A673 (cell line): ENCODE results near the gene CPLX3. TPM values are rescaled to one million over a fixed set of nuclear protein-coding genes. Genes with fewer than 3 reads are reported as not detected.

Source experiments
- BruUV-seq: library from RNA; stranded (reverse); fragments of 400-500 nt; replicated peaks from 2 replicates; lab custom pipeline; 2021; lab: Mats Ljungman, UMichigan
- CTCF ChIA-PET: fragments of 300-600 bp; sonication (Branson Sonifier 250); formaldehyde crosslinking; loops from one replicate; lab custom pipeline; 2022; ENCODE audit warnings: antibody characterized with exemption; lab: Charles Lee
- POLR2A ChIA-PET: fragments of 300-600 bp; sonication (Branson Sonifier 250); formaldehyde crosslinking; loops from one replicate; lab custom pipeline; 2022; ENCODE audit warnings: antibody characterized with exemption; ENCODE audit not compliant: low non-redundant PET; lab: Charles Lee
- DNase-seq: peaks from one replicate; pipeline ENCODE4 v3.0.0-alpha.2; 2015; ENCODE audit warnings: low spot score
- H3K27ac ChIP-seq: fragments of 200-600 bp; sonication (generic); 2 replicates; pipeline ENCODE4 v1.5.1; 2016; ENCODE audit warnings: mixed run types, low read depth, mild to moderate bottlenecking, mixed read lengths, antibody characterized with exemption, low read length; ENCODE audit not compliant: poor library complexity, severe bottlenecking
- H3K27me3 ChIP-seq: fragments of 200-600 bp; sonication (generic); replicated peaks from 2 replicates; pipeline ENCODE4 v1.6.1; 2017; ENCODE audit warnings: mixed run types, low read depth, mild to moderate bottlenecking, mixed read lengths, antibody characterized with exemption, low read length; ENCODE audit not compliant: insufficient read depth, poor library complexity
- H3K36me3 ChIP-seq: fragments of 200-600 bp; sonication (generic); 2 replicates; pipeline ENCODE4 v1.6.1; 2016; ENCODE audit warnings: mixed run types, mild to moderate bottlenecking, mixed read lengths, antibody characterized with exemption, low read length; ENCODE audit not compliant: insufficient read depth, poor library complexity, severe bottlenecking
- H3K4me1 ChIP-seq: fragments of 200-600 bp; sonication (generic); 2 replicates; pipeline ENCODE4 v1.6.1; 2017; ENCODE audit warnings: mixed run types, mild to moderate bottlenecking, mixed read lengths, antibody characterized with exemption, low read length; ENCODE audit not compliant: insufficient read depth, poor library complexity, severe bottlenecking
- H3K4me3 ChIP-seq: fragments of 200-600 bp; sonication (generic); 2 replicates; pipeline ENCODE4 v1.5.1; 2016; ENCODE audit warnings: low read depth, mixed run types, mild to moderate bottlenecking, mixed read lengths, low read length; ENCODE audit not compliant: poor library complexity, severe bottlenecking
- H3K9me3 ChIP-seq: fragments of 200-600 bp; sonication (generic); 2 replicates; pipeline ENCODE4 v1.6.1; 2016; ENCODE audit warnings: mixed run types, low read depth, mild to moderate bottlenecking, mixed read lengths, antibody characterized with exemption, low read length; ENCODE audit not compliant: poor library complexity, severe bottlenecking
- EZH2 ChIP-seq: fragments of 200-600 bp; sonication (generic); IDR thresholded peaks from 2 replicates; pipeline ENCODE4 v1.6.1; 2017; ENCODE audit warnings: borderline replicate concordance, low read depth, mild to moderate bottlenecking, mixed read lengths, antibody characterized with exemption, low read length; ENCODE audit not compliant: poor library complexity, severe bottlenecking
- intact Hi-C: fragments of 100-400 bp; cut with micrococcal nuclease; formaldehyde crosslinking; loops from one replicate; pipeline ENCODE4 v1.10.0; 2022; ENCODE audit not compliant: unreplicated experiment
- total RNA-seq: library from RNA; stranded (reverse); gene quantifications from 2 replicates; pipeline ENCODE4 v1.2.3, GENCODE V29; 2021
- TF ChIP-seq, protein P1 (sequence below): fragments of 300-800, 200-600 bp; sonication (generic); conservative IDR thresholded peaks from 2 replicates; pipeline ENCODE4 v1.5.1; 2017; ENCODE audit warnings: low read depth, mild to moderate bottlenecking, antibody characterized with exemption, low read length, moderate library complexity, mixed read lengths

Gene CPLX3
- total RNA-seq, 1 experiment from 2014 or later: 0.17 TPM

DNA sequence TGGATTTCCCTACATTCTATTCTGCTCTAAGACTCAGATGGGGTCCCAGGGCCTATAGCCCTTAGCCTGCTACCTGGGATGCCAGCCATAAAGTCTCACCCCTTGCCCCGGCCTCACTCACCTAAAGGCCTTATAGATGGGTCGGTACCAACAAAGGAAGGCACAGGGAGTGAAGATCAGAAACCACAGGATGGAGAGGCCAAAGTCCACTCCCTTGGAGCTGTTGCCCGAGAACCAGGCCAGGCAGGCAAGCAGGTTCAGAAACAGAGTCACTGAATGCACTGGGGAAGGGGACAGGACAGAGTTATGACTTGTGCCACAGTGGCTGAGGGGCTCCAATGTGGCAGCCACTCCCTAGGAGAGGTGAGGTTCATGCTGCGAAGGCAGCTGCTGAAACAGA, 24.0 kb downstream of the CPLX3 start:
- ChIA-PET POLR2A (no interaction called here), CTCF (no interaction called here)
- Histone ChIP-seq H3K9me3 (no peaks in the 10 kb centered on the region), H3K36me3 (peaks cover 44% of the 10 kb centered on the region), H3K4me3 (no peak overlapping the region), H3K4me1 (no peaks in the 10 kb centered on the region), H3K27me3 (no peaks in the 10 kb centered on the region), H3K27ac (no peak overlapping the region)
- no TSS peak for BruUV-seq
- intact Hi-C loops: no loop called here
- TF ChIP-seq, protein P1, sequence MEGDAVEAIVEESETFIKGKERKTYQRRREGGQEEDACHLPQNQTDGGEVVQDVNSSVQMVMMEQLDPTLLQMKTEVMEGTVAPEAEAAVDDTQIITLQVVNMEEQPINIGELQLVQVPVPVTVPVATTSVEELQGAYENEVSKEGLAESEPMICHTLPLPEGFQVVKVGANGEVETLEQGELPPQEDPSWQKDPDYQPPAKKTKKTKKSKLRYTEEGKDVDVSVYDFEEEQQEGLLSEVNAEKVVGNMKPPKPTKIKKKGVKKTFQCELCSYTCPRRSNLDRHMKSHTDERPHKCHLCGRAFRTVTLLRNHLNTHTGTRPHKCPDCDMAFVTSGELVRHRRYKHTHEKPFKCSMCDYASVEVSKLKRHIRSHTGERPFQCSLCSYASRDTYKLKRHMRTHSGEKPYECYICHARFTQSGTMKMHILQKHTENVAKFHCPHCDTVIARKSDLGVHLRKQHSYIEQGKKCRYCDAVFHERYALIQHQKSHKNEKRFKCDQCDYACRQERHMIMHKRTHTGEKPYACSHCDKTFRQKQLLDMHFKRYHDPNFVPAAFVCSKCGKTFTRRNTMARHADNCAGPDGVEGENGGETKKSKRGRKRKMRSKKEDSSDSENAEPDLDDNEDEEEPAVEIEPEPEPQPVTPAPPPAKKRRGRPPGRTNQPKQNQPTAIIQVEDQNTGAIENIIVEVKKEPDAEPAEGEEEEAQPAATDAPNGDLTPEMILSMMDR: no peak
- TF ChIP-seq EZH2: no peak
- no peak for DNase-seq

DNA sequence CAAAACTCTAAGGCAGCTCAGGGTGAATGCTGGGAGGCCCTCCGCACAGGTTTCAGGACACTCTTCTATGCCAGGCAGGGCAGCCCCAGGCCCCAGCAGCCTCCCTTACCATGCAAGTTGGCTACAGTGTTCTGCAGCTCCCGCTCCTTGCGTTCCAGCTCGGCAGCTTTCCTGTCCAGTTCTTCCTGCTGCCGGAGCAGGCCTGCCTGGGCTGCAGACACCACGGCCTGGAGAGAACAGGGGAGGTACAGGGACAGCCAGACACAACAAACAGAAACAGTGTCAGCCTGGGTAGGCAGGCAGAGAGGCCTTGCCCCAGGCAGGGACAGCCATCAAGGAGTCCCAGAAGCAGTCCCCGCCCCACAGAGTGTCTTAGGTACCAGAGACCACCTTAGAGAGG, 25.5 kb downstream of the CPLX3 start:
- ChIA-PET POLR2A (no interaction called here), CTCF (no interaction called here)
- intact Hi-C loops: no loop called here
- H3K4me1 ChIP-seq: no peaks in the 10 kb centered on the region
- no TSS peak for BruUV-seq
- H3K27me3 ChIP-seq: no peaks in the 10 kb centered on the region
- H3K27ac ChIP-seq: no peak overlapping the region
- TF ChIP-seq EZH2: no peak
- TF ChIP-seq, protein P1: no peak
- H3K4me3 ChIP-seq: no peak overlapping the region
- DNase-seq: no peak
- H3K36me3 ChIP-seq: peaks cover 44% of the 10 kb centered on the region
- H3K9me3 ChIP-seq: no peaks in the 10 kb centered on the region

- peak overlapping the region; percentile 47 for H3K27ac ChIP-seq
- TF ChIP-seq, protein P1: no peak
- no peak for TF ChIP-seq EZH2
- intact Hi-C loops: no loop called here
- peaks cover 40% of the 10 kb centered on the region for H3K36me3 ChIP-seq
- no TSS peak for BruUV-seq
- H3K27me3 ChIP-seq: no peaks in the 10 kb centered on the region
- no peaks in the 10 kb centered on the region for H3K4me1 ChIP-seq
- CTCF ChIA-PET: no interaction called here
- POLR2A ChIA-PET: interaction anchor here (0.5 to 0.7 kb wide), 3 partner anchors 13 to 965 kb away, joined by 3 to 4 read pairs (median 3); no protein-coding TSS in a partner anchor
- H3K4me3 ChIP-seq: no peak overlapping the region
- H3K9me3 ChIP-seq: no peaks in the 10 kb centered on the region
- no peak for DNase-seq
These were observed 28.1 kb downstream of the CPLX3 start for GRCh38 chr15:74854453-74855022.
